Measurements from ENCODE around the gene SLC9A5. TPM values are rescaled to one million over a fixed set of nuclear protein-coding genes. Genes with fewer than 3 reads are reported as not detected.

SLC9A5 gene
- polyA plus RNA-seq, 1 donor (not counting 4 experiments of a cell fraction or from before 2014, with no cell fraction given) = 0.51 TPM

DNA sequence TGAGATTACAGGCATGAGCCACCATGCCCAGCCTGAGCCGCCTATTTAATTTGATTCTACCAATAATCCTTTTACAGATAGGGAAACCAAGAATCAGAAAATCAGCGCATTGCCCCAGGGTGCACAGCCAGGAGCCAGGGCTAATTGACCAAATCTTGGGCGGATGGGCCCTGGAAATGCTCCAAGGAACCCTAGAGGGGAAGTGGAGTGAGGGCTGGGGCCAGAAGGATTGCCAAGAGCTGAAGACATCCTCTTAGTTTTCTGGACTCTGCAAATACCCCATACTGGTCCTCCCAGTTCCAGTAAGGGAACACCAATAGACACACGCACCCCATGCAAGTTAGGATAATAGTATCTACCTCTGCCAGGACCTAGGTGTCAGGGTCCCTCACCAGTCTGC is 5.3 kb upstream of the SLC9A5 start:
- Histone ChIP-seq H3K79me2 (ENCODE audit: control insufficient read depth, insufficient read depth, low read length) (peaks cover 22% of the 10 kb centered on the region), H3K9ac (ENCODE audit: control insufficient read depth, extremely low read depth, insufficient read depth, low read length) (no peak overlapping the region)

DNA sequence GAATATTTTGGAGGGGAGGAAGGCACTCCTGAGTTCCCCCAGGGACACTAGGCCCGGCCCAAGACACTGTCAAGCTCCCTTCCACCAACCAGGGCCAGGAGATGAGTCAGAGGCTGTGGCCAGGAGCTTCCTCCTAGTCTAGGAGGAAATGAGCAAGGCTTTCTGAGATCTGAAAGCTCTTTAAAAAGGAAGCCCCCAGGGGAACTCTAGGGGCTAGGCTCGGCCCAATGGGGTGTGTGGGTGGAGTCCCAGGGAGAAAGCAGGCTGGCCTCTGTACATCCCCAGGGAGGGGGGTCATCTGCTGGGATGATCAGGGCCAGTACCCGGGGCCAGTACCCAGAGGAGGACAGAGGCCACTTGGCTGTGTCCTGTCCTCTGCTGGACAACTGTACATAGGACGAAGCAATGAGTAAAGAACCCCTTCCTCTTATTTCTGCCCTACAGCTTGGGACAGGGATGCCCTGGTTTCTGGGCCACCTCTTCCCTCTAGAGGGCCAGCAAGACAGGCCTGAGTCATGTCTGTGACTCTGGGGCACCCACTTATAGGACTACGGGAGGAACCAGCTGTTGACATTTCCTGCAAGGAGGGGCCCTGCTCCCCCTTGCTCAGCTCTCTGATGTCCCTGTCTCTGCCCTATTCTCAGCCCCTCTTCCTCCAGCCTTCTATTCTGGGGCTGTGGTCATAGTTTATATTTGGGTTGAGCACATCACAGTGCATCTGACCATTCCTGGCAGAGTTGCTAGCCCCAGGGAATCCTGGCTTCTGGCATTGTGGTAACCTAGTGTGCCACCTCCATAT is 4.2 kb upstream of the SLC9A5 start:
- dilution Hi-C loops (cut with MboI; ENCODE audit: extremely low pct_ligation_motif_present, low sequenced_read_pairs) = no loop called here
- DNase-seq (ENCODE audit: low read depth, low spot score) (no peak), FAIRE-seq (peak; percentile 69)
- Histone ChIP-seq H2AFZ (ENCODE audit: control insufficient read depth, low read length) (no peak overlapping the region), H3K4me2 (ENCODE audit: control insufficient read depth, extremely low read depth, insufficient read depth, low read depth, low read length) (peak overlapping the region; percentile 85), H4K20me1 (ENCODE audit: control insufficient read depth, extremely low read depth, insufficient read depth, low read length) (no peaks in the 10 kb centered on the region), H3K9ac (ENCODE audit: control insufficient read depth, extremely low read depth, insufficient read depth, low read length) (peak overlapping the region; percentile 24), H3K9me3 (ENCODE audit: control insufficient read depth, low read depth, low read length) (no peaks in the 10 kb centered on the region), H3K27me3 (ENCODE audit: control insufficient read depth, extremely low read depth, insufficient read depth, low read length) (peaks cover 10% of the 10 kb centered on the region), H3K27ac (ENCODE audit: control insufficient read depth, insufficient read depth, low read length) (peak overlapping the region; percentile 74), H3K36me3 (ENCODE audit: control insufficient read depth in 2 of 2, extremely low read depth in 1 of 2, insufficient read depth in 2 of 2, low read length in 2 of 2) (peaks cover 0 to 8% of the 10 kb centered on the region in 2 experiments), H3K79me2 (ENCODE audit: control insufficient read depth, insufficient read depth, low read length) (peaks cover 16% of the 10 kb centered on the region), H3K4me3 (ENCODE audit: control insufficient read depth in 2 of 3, extremely low read depth in 1 of 3, insufficient read depth in 2 of 3, low read depth in 1 of 3, low read length in 3 of 3) (peak overlapping the region in 2 of 3 experiments; percentile 7 to 41), H3K4me1 (ENCODE audit: control insufficient read depth, extremely low read depth, insufficient read depth, low read length) (peaks cover 71% of the 10 kb centered on the region), H3K9me1 (ENCODE audit: control insufficient read depth, extremely low read depth, insufficient read depth, low read length) (peaks cover 2% of the 10 kb centered on the region)
- TF ChIP-seq EZH2 (IDR thresholded peaks at IDR 0.05; ENCODE audit: low read length) = no peak
- TF ChIP-seq, protein P1, sequence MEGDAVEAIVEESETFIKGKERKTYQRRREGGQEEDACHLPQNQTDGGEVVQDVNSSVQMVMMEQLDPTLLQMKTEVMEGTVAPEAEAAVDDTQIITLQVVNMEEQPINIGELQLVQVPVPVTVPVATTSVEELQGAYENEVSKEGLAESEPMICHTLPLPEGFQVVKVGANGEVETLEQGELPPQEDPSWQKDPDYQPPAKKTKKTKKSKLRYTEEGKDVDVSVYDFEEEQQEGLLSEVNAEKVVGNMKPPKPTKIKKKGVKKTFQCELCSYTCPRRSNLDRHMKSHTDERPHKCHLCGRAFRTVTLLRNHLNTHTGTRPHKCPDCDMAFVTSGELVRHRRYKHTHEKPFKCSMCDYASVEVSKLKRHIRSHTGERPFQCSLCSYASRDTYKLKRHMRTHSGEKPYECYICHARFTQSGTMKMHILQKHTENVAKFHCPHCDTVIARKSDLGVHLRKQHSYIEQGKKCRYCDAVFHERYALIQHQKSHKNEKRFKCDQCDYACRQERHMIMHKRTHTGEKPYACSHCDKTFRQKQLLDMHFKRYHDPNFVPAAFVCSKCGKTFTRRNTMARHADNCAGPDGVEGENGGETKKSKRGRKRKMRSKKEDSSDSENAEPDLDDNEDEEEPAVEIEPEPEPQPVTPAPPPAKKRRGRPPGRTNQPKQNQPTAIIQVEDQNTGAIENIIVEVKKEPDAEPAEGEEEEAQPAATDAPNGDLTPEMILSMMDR (optimal IDR thresholded peaks at IDR 0.05 in 1 of 3, IDR thresholded peaks at IDR 0.05 in 1 of 3, conservative IDR thresholded peaks at IDR 0.05 in 1 of 3; ENCODE audit: extremely low read depth in 1 of 3, insufficient read depth in 2 of 3, low read length in 3 of 3) = no peak

More for the DNA sequence above, 5.3 kb upstream of the SLC9A5 start:
- no peak overlapping the region for H2AFZ ChIP-seq (ENCODE audit: control insufficient read depth, low read length)
- no peaks in the 10 kb centered on the region for H3K27me3 ChIP-seq (ENCODE audit: control insufficient read depth, extremely low read depth, insufficient read depth, low read length)
- peaks cover 2% of the 10 kb centered on the region for H3K9me1 ChIP-seq (ENCODE audit: control insufficient read depth, extremely low read depth, insufficient read depth, low read length)
- peak overlapping the region; percentile 45 for H3K27ac ChIP-seq (ENCODE audit: control insufficient read depth, insufficient read depth, low read length)
- peaks cover 68% of the 10 kb centered on the region for H3K4me1 ChIP-seq (ENCODE audit: control insufficient read depth, extremely low read depth, insufficient read depth, low read length)
- DNase-seq (ENCODE audit: low read depth, low spot score) (no peak), FAIRE-seq (no peak)
- peak overlapping the region; percentile 85 for H3K4me2 ChIP-seq (ENCODE audit: control insufficient read depth, extremely low read depth, insufficient read depth, low read depth, low read length)
- no peak overlapping the region for H3K4me3 ChIP-seq (ENCODE audit: control insufficient read depth in 2 of 3, extremely low read depth in 1 of 3, insufficient read depth in 2 of 3, low read depth in 1 of 3, low read length in 3 of 3)
- H3K9me3 ChIP-seq (ENCODE audit: control insufficient read depth, low read depth, low read length) = no peaks in the 10 kb centered on the region
- peaks cover 3 to 14% of the 10 kb centered on the region in 2 experiments for H3K36me3 ChIP-seq (ENCODE audit: control insufficient read depth in 2 of 2, extremely low read depth in 1 of 2, insufficient read depth in 2 of 2, low read length in 2 of 2)
- dilution Hi-C loops (cut with MboI; ENCODE audit: extremely low pct_ligation_motif_present, low sequenced_read_pairs) = no loop called here
- no peak for TF ChIP-seq EZH2 (IDR thresholded peaks at IDR 0.05; ENCODE audit: low read length)
- TF ChIP-seq, protein P1 (optimal IDR thresholded peaks at IDR 0.05 in 1 of 3, IDR thresholded peaks at IDR 0.05 in 1 of 3, conservative IDR thresholded peaks at IDR 0.05 in 1 of 3; ENCODE audit: extremely low read depth in 1 of 3, insufficient read depth in 2 of 3, low read length in 3 of 3) = no peak
- H4K20me1 ChIP-seq (ENCODE audit: control insufficient read depth, extremely low read depth, insufficient read depth, low read length) = no peaks in the 10 kb centered on the region
